AG09309 (cell line): ENCODE data around the gene HOXA6.

Experiments
- DNase-seq: peaks from one replicate; pipeline ENCODE4 v3.0.0-alpha.2; 2010; ENCODE audit warnings: low read depth
- H3K4me3 ChIP-seq: 2 replicates; pipeline ENCODE4 v1.5.1; 2011; ENCODE audit warnings: mild to moderate bottlenecking, low read depth, low read length, moderate library complexity; ENCODE audit not compliant: control insufficient read depth
- CTCF ChIP-seq: IDR thresholded peaks from 2 replicates; pipeline ENCODE4 v1.5.1; 2011; ENCODE audit warnings: mild to moderate bottlenecking, low read depth, low read length, inconsistent platforms; ENCODE audit not compliant: insufficient read depth, control insufficient read depth; ENCODE audit errors: missing control alignments

HOXA6 gene

GRCh38 chr7:27099453-27100370 lies 47.9 kb downstream of the HOXA6 start:
- no peak for DNase-seq
- H3K4me3 ChIP-seq, result no peak overlapping the region

GRCh38 chr7:27098578-27099451 lies 48.8 kb downstream of the HOXA6 start:
- DNase-seq, result no peak
- no peak overlapping the region for H3K4me3 ChIP-seq
- no peak for TF ChIP-seq CTCF

More at GRCh38 chr7:27099453-27100370, 47.9 kb downstream of the HOXA6 start:
- no peak for TF ChIP-seq CTCF

- H3K4me3 ChIP-seq, result no peak overlapping the region
- no peak for TF ChIP-seq CTCF
- no peak for DNase-seq
These were observed 49.6 kb downstream of the HOXA6 start for GRCh38 chr7:27097686-27098577.

GRCh38 chr7:27096768-27097514 lies 50.6 kb downstream of the HOXA6 start:
- H3K4me3 ChIP-seq, result peak overlapping the region; percentile 83
- DNase-seq, result no peak
- no peak for TF ChIP-seq CTCF

GRCh38 chr7:27095897-27096767 lies 51.4 kb downstream of the HOXA6 start, which contains the start of gene HOXA1:
Gene HOXA1 (minus strand): TSS chr7:27096000. CDS start chr7:27095912, 88 bp downstream.
- no peak for TF ChIP-seq CTCF
- H3K4me3 ChIP-seq, result peak within 1 kb of the TSS; percentile 83
- peak; percentile 62 for DNase-seq
